IMR-90 (cell line): ENCODE results near the gene KLF13. TPM values are rescaled to one million over a fixed set of nuclear protein-coding genes. Genes with fewer than 3 reads are reported as not detected.

Source experiments
- ATAC-seq: fragments of 200-7000 bp; cut with Tn5 transposase; 2 replicates; pipeline ENCODE4 v1.9.1; 2020; ENCODE audit warnings: low read depth, mild to moderate bottlenecking, moderate library complexity
- BruUV-seq: library from RNA; stranded (reverse); fragments of 400-500 nt; replicated peaks from 2 replicates; lab custom pipeline; 2021; lab: Mats Ljungman, UMichigan
- CTCF ChIA-PET: fragments of 300-600 bp; formaldehyde crosslinking; extraction: SDS; loops from one replicate; lab custom pipeline; 2021; ENCODE audit warnings: antibody characterized with exemption; lab: Yijun Ruan, JAX
- POLR2A ChIA-PET: fragments of 300-600 bp; sonication (Branson Sonifier 250); formaldehyde crosslinking; loops from one replicate; lab custom pipeline; 2022; ENCODE audit warnings: antibody characterized with exemption; ENCODE audit not compliant: unreplicated experiment; lab: Charles Lee
- DNase-seq: peaks from one replicate; pipeline ENCODE4 v3.0.0; 2013
- H2AFZ ChIP-seq: replicated peaks from 2 replicates; pipeline ENCODE3; 2013; ENCODE audit warnings: low read length, mild to moderate bottlenecking; ENCODE audit not compliant: poor library complexity
- H2AK5ac ChIP-seq: 2 replicates; pipeline ENCODE4 v1.6.1; 2013; ENCODE audit warnings: low read depth, low read length, inconsistent platforms
- H2AK9ac ChIP-seq: replicated peaks from 2 replicates; pipeline ENCODE3; 2013; ENCODE audit warnings: mild to moderate bottlenecking, low read depth, low read length, moderate library complexity; ENCODE audit not compliant: poor library complexity
- H2BK120ac ChIP-seq: 2 replicates; pipeline ENCODE4 v1.6.1; 2013; ENCODE audit warnings: low read depth, low read length, inconsistent platforms
- H2BK15ac ChIP-seq: 3 replicates; pipeline ENCODE4 v1.6.1; 2013; ENCODE audit warnings: low read depth, low read length, inconsistent platforms
- H2BK20ac ChIP-seq: 2 replicates; pipeline ENCODE4 v1.6.1; 2013; ENCODE audit warnings: low read depth, mild to moderate bottlenecking, inconsistent platforms, low read length, moderate library complexity
- H2BK5ac ChIP-seq: 2 replicates; pipeline ENCODE4 v1.6.1; 2013; ENCODE audit warnings: mild to moderate bottlenecking, low read depth, low read length, inconsistent platforms; ENCODE audit not compliant: poor library complexity, severe bottlenecking
- H3K14ac ChIP-seq: replicated peaks from 2 replicates; pipeline ENCODE4 v1.6.1; 2013; ENCODE audit warnings: low read depth, low read length, inconsistent platforms
- H3K18ac ChIP-seq: 2 replicates; pipeline ENCODE4 v1.6.1; 2013; ENCODE audit warnings: low read depth, low read length, control low read depth
- H3K23ac ChIP-seq: 2 replicates; pipeline ENCODE4 v1.6.1; 2013; ENCODE audit warnings: low read depth, low read length, inconsistent platforms
- H3K27ac ChIP-seq: 2 replicates; pipeline ENCODE4 v1.5.1; 2013; ENCODE audit warnings: mild to moderate bottlenecking, control low read depth, low read length; ENCODE audit not compliant: insufficient read depth
- H3K27me3 ChIP-seq: 2 replicates; pipeline ENCODE4 v1.6.1; 2013; ENCODE audit warnings: low read length; ENCODE audit not compliant: control insufficient read depth, insufficient read depth
- H3K36me3 ChIP-seq: 2 replicates; pipeline ENCODE4 v1.6.1; 2013; ENCODE audit warnings: low read length, mixed read lengths; ENCODE audit not compliant: control insufficient read depth, insufficient read depth
- H3K4ac ChIP-seq: 2 replicates; pipeline ENCODE4 v1.6.1; 2013; ENCODE audit warnings: low read depth, low read length, inconsistent platforms
- H3K4me1 ChIP-seq: 2 replicates; pipeline ENCODE4 v1.6.1; 2013; ENCODE audit warnings: low read length, mixed read lengths; ENCODE audit not compliant: control insufficient read depth, insufficient read depth
- H3K4me2 ChIP-seq: 2 replicates; pipeline ENCODE4 v1.6.1; 2013; ENCODE audit warnings: low read depth, mild to moderate bottlenecking, control low read depth, low read length, moderate library complexity
- H3K4me3 ChIP-seq: 2 replicates; pipeline ENCODE4 v1.5.1; 2013; ENCODE audit warnings: low read depth, mild to moderate bottlenecking, control low read depth, low read length, moderate library complexity; ENCODE audit not compliant: insufficient read depth
- H3K56ac ChIP-seq: 2 replicates; pipeline ENCODE4 v1.6.1; 2013; ENCODE audit warnings: low read length, inconsistent platforms; ENCODE audit not compliant: insufficient read depth; ENCODE audit errors: extremely low read depth
- H3K79me1 ChIP-seq, 2 experiments: 2 replicates each; pipeline ENCODE4 v1.6.1; 2013; ENCODE audit warnings: low read length in 2 of 2, inconsistent platforms in 1 of 2, low read depth in 1 of 2
- H3K9ac ChIP-seq: 2 replicates; pipeline ENCODE4 v1.6.1; 2013; ENCODE audit warnings: low read depth, low read length, control low read depth
- H3K9me1 ChIP-seq: 2 replicates; pipeline ENCODE4 v1.6.1; 2013; ENCODE audit warnings: low read length, inconsistent platforms; ENCODE audit not compliant: insufficient read depth
- H3K9me3 ChIP-seq: 2 replicates; pipeline ENCODE4 v1.6.1; 2013; ENCODE audit warnings: low read length; ENCODE audit not compliant: control insufficient read depth, insufficient read depth
- H4K20me1 ChIP-seq: 2 replicates; pipeline ENCODE4 v1.6.1; 2013; ENCODE audit warnings: low read length, inconsistent platforms; ENCODE audit not compliant: insufficient read depth
- H4K5ac ChIP-seq: 2 replicates; pipeline ENCODE4 v1.6.1; 2013; ENCODE audit warnings: mild to moderate bottlenecking, low read depth, low read length, control low read depth
- H4K8ac ChIP-seq, 2 experiments: 2 replicates each; pipeline ENCODE4 v1.6.1; 2013; ENCODE audit warnings: low read depth in 2 of 2, low read length in 2 of 2, control low read depth in 1 of 2, inconsistent platforms in 1 of 2
- H4K91ac ChIP-seq: 2 replicates; pipeline ENCODE4 v1.6.1; 2013; ENCODE audit warnings: low read depth, low read length, inconsistent platforms; ENCODE audit not compliant: insufficient read depth
- BHLHE40 ChIP-seq: fragments of 150-350 bp; IDR thresholded peaks from 2 replicates; pipeline ENCODE4 v1.6.1; 2016; ENCODE audit warnings: mild to moderate bottlenecking, low read depth, low read length
- CEBPB ChIP-seq: IDR thresholded peaks from 2 replicates; pipeline ENCODE4 v1.6.1; 2012; ENCODE audit warnings: low read depth, low read length, improper control_type of control experiment
- CHD1 ChIP-seq: IDR thresholded peaks from 2 replicates; pipeline ENCODE4 v1.6.1; 2012; ENCODE audit warnings: low read depth, low read length, improper control_type of control experiment
- ELK1 ChIP-seq: fragments of 150-350 bp; IDR thresholded peaks from 2 replicates; pipeline ENCODE4 v1.6.1; 2016; ENCODE audit warnings: low read depth, mild to moderate bottlenecking, low read length, moderate library complexity, borderline replicate concordance
- FOS ChIP-seq: fragments of 150-350 bp; IDR thresholded peaks from 2 replicates; pipeline ENCODE4 v1.6.1; 2016; ENCODE audit warnings: low read depth, low read length
- MAZ ChIP-seq: IDR thresholded peaks from 2 replicates; pipeline ENCODE4 v1.6.1; 2012; ENCODE audit warnings: low read depth, mild to moderate bottlenecking, low read length, improper control_type of control experiment, moderate library complexity, borderline replicate concordance
- MXI1 ChIP-seq: IDR thresholded peaks from 2 replicates; pipeline ENCODE4 v1.6.1; 2012; ENCODE audit warnings: low read depth, mild to moderate bottlenecking, low read length, moderate library complexity, borderline replicate concordance
- NFE2L2 ChIP-seq: fragments of 150-350 bp; IDR thresholded peaks from 2 replicates; pipeline ENCODE4 v1.6.1; 2016; ENCODE audit warnings: low read depth, mild to moderate bottlenecking, low read length
- RCOR1 ChIP-seq: IDR thresholded peaks from 2 replicates; pipeline ENCODE4 v1.6.1; 2012; ENCODE audit warnings: mild to moderate bottlenecking, low read length, improper control_type of control experiment; ENCODE audit not compliant: insufficient replicate concordance
- USF2 ChIP-seq: fragments of 150-350 bp; IDR thresholded peaks from 2 replicates; pipeline ENCODE4 v1.6.1; 2017; ENCODE audit warnings: mild to moderate bottlenecking, antibody characterized with exemption, low read length, low read depth
- WGBS, 2 experiments: methylation state at CpG; one replicate each; pipeline versions ENCODE4 v1.1.5 to v1.1.7; 2013; ENCODE audit warnings: missing lambda C conversion rate in 2 of 2; ENCODE audit not compliant: insufficient read length in 1 of 2; ENCODE audit errors: extremely low coverage in 2 of 2; 5-methylcytosine and 5-hydroxymethylcytosine counted together
- dilution Hi-C: fragments of 300-500 bp; cut with HindIII; formaldehyde crosslinking; loops from one replicate; pipeline ENCODE4 v1.14.3; 2018; ENCODE audit warnings: low sequenced_read_pairs; ENCODE audit not compliant: unreplicated experiment
- in situ Hi-C: fragments of 300-500 bp; cut with MboI; formaldehyde crosslinking; loops from 3 replicates; pipeline ENCODE4 v1.14.3; 2019; ENCODE audit warnings: low sequenced_read_pairs, inconsistent platforms, mixed read lengths
- intact Hi-C: fragments of 100-400 bp; cut with micrococcal nuclease; formaldehyde crosslinking; loops from 2 replicates; pipeline ENCODE4 v1.10.0; 2022
- polyA plus RNA-seq, 3 experiments: library from polyadenylated mRNA; depleted of rRNA; stranded (reverse); fragments of >200 nt; gene quantifications; 2 replicates each; pipeline ENCODE4 v1.2.3, GENCODE V29; 2012; ENCODE audit warnings: low replicate concordance in 1 of 3
- total RNA-seq: library from RNA; depleted of rRNA; stranded (reverse); fragments of >200 nt; gene quantifications from 2 replicates; pipeline ENCODE4 v1.2.3, GENCODE V29; 2012

KLF13 gene
- total and polyA plus RNA-seq, 2 of the 4 experiments (the other 2 are of a cell fraction): 9.5 to 10.6 TPM

DNA sequence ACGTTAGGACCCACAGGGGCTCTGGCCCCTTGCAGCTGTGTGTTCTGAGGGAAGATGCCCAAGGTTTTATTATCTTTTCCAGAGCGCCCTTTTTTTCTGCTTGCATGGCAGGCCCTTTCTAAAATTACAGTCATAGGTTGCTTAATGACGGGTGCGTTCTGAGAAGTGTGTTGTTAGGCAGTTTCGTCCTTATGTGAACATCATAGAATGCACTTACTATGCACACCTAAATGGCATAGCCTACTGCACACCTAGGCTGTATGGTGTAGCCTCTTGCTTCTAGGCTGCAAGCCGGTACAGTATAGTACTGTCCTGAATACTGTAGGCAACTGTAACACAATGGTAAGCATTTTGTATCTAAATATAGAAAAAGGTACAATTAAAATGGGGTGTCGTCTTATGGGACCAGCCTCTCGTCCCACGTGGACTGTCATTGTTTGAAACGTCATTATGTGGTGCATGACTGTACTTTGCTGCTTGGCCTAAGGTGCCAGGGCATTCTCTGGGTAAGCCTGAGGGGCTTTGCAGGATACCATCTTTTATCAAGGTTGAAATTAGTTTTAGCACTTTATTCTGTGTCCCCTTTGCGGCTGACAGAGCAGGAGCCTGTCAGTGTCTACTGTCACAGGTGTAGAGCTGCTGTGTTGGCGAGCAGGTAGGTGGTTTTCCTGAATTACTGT lies 10.9 kb downstream of the KLF13 start:
- no TSS peak for BruUV-seq
- ChIA-PET CTCF (no interaction called here), POLR2A (no interaction called here)
- no peak overlapping the region for H2BK20ac ChIP-seq
- 82% methylated on average over 5 of the region's 12 CpGs; no CpG with 5 or more reads in 1 of the 2 experiments for WGBS, 2 experiments
- intact Hi-C loops: no loop called here
- no peak overlapping the region for H2BK120ac ChIP-seq
- no peak overlapping the region for H4K8ac ChIP-seq
- ATAC-seq: no peak
- in situ Hi-C loops: no loop called here
- no peaks in the 10 kb centered on the region for H3K36me3 ChIP-seq
- H3K4me1 ChIP-seq: peaks cover 13% of the 10 kb centered on the region
- no peak overlapping the region for H2BK5ac ChIP-seq
- no peak overlapping the region for H2AK5ac ChIP-seq
- no peak overlapping the region for H2BK15ac ChIP-seq
- no peak overlapping the region for H3K4me3 ChIP-seq
- H3K14ac ChIP-seq: no peak overlapping the region; the same call in 1 of the 2 replicates
- no peak overlapping the region for H3K27ac ChIP-seq
- H4K91ac ChIP-seq: no peak overlapping the region
- peaks cover 52% of the 10 kb centered on the region for H3K9me1 ChIP-seq
- TF ChIP-seq CEBPB (no peak), ELK1 (no peak), RCOR1 (no peak), BHLHE40 (no peak), NFE2L2 (no peak), USF2 (no peak), CHD1 (no peak), FOS (no peak), MAZ (no peak), MXI1 (no peak)
- no peak overlapping the region for H3K56ac ChIP-seq
- no peak overlapping the region for H3K4me2 ChIP-seq
- H4K20me1 ChIP-seq: peaks cover 89% of the 10 kb centered on the region
- H3K23ac ChIP-seq: no peak overlapping the region
- H3K4ac ChIP-seq: no peak overlapping the region
- dilution Hi-C loops: no loop called here
- H3K9me3 ChIP-seq: no peaks in the 10 kb centered on the region
- DNase-seq: no peak
- no peak overlapping the region for H3K18ac ChIP-seq
- no peak overlapping the region for H4K5ac ChIP-seq
- H2AK9ac ChIP-seq: no peak overlapping the region
- H3K79me1 ChIP-seq: peaks cover 50 to 95% of the 10 kb centered on the region in 2 experiments
- H2AFZ ChIP-seq: no peak overlapping the region
- no peaks in the 10 kb centered on the region for H3K27me3 ChIP-seq
- H3K9ac ChIP-seq: no peak overlapping the region
